GM23338 (cell line): ENCODE results near the gene MLPH. TPM values are rescaled to one million over a fixed set of nuclear protein-coding genes. Genes with fewer than 3 reads are reported as not detected.

Experiments used
- ATAC-seq: fragments of 200-7000 bp; cut with Tn5 transposase; 3 replicates; pipeline ENCODE4 v1.9.1; 2020
- DNase-seq: peaks from one replicate; pipeline ENCODE4 v3.0.0-alpha.2; 2015; ENCODE audit warnings: low spot score
- H2AFZ ChIP-seq: fragments of 200-600 bp; sonication (generic); 2 replicates; pipeline ENCODE4 v1.8.0; 2016; ENCODE audit warnings: antibody characterized with exemption, mild to moderate bottlenecking, moderate library complexity
- H3F3A ChIP-seq: fragments of 200-600 bp; sonication (generic); replicated peaks from 2 replicates; pipeline ENCODE4 v1.8.0; 2017; ENCODE audit warnings: antibody characterized with exemption, mixed run types, low read depth
- H3K27ac ChIP-seq: fragments of 200-600 bp; sonication (generic); 2 replicates; pipeline ENCODE4 v1.6.1; 2016; ENCODE audit warnings: low read depth
- H3K27me3 ChIP-seq: fragments of 200-600 bp; sonication (generic); 2 replicates; pipeline ENCODE4 v1.8.0; 2016; ENCODE audit warnings: mild to moderate bottlenecking, mixed run types, moderate library complexity; ENCODE audit not compliant: insufficient read depth
- H3K36me3 ChIP-seq: fragments of 200-600 bp; sonication (generic); 2 replicates; pipeline ENCODE4 v1.8.0; 2016; ENCODE audit warnings: mild to moderate bottlenecking; ENCODE audit not compliant: insufficient read depth
- H3K4me1 ChIP-seq: fragments of 200-600 bp; sonication (generic); 2 replicates; pipeline ENCODE4 v1.8.0; 2016; ENCODE audit warnings: mild to moderate bottlenecking, moderate library complexity; ENCODE audit not compliant: insufficient read depth
- H3K4me2 ChIP-seq: fragments of 200-600 bp; sonication (generic); 2 replicates; pipeline ENCODE4 v1.7.1; 2017; ENCODE audit warnings: mixed run types
- H3K4me3 ChIP-seq: fragments of 200-600 bp; sonication (generic); 2 replicates; pipeline ENCODE4 v1.6.1; 2016; ENCODE audit warnings: mixed run types
- H3K79me2 ChIP-seq: fragments of 200-600 bp; sonication (generic); replicated peaks from 2 replicates; pipeline ENCODE4 v1.8.0; 2017; ENCODE audit warnings: mild to moderate bottlenecking; ENCODE audit not compliant: insufficient read depth
- H3K9me2 ChIP-seq: fragments of 200-600 bp; sonication (generic); 2 replicates; pipeline ENCODE4 v1.8.0; 2017; ENCODE audit not compliant: insufficient read depth
- H4K20me1 ChIP-seq: fragments of 200-600 bp; sonication (generic); replicated peaks from 2 replicates; pipeline ENCODE4 v1.8.0; 2017; ENCODE audit warnings: mild to moderate bottlenecking; ENCODE audit not compliant: insufficient read depth
- H3K27ac Mint-ChIP-seq: 2 replicates; pipeline ENCODE4 v1.8.0; 2020; ENCODE audit warnings: inconsistent platforms, mild to moderate bottlenecking, moderate library complexity, mixed read lengths
- H3K27me3 Mint-ChIP-seq: 3 replicates; pipeline ENCODE4 v1.8.0; 2022; ENCODE audit warnings: low read depth, mild to moderate bottlenecking, moderate library complexity, mixed read lengths, inconsistent platforms; ENCODE audit not compliant: insufficient read depth, poor library complexity
- H3K36me3 Mint-ChIP-seq: 3 replicates; pipeline ENCODE4 v1.8.0; 2021; ENCODE audit warnings: low read depth, mild to moderate bottlenecking, inconsistent platforms, moderate library complexity, mixed read lengths
- H3K4me1 Mint-ChIP-seq: 3 replicates; pipeline ENCODE4 v1.8.0; 2020; ENCODE audit warnings: mild to moderate bottlenecking, inconsistent platforms, mixed read lengths
- H3K4me3 Mint-ChIP-seq: 3 replicates; pipeline ENCODE4 v1.8.0; 2021; ENCODE audit warnings: moderate library complexity, mild to moderate bottlenecking, inconsistent platforms, mixed read lengths
- H3K9me3 Mint-ChIP-seq: 3 replicates; pipeline ENCODE4 v1.8.0; 2020; ENCODE audit warnings: moderate library complexity, mild to moderate bottlenecking, inconsistent platforms, mixed read lengths
- CREB1 ChIP-seq: fragments of 250-450 bp; sonication (Bioruptor Pico); IDR thresholded peaks from 2 replicates; pipeline ENCODE4 v1.5.0; 2020; ENCODE audit warnings: low read depth, mild to moderate bottlenecking, moderate library complexity
- EZH2 ChIP-seq: fragments of 200-600 bp; sonication (generic); IDR thresholded peaks from one replicate; pipeline ENCODE4 v1.8.0; 2017; ENCODE audit warnings: antibody characterized with exemption, mild to moderate bottlenecking, low read depth; ENCODE audit not compliant: unreplicated experiment
- EZH2phosphoT487 ChIP-seq: fragments of 200-600 bp; sonication (generic); IDR thresholded peaks from one replicate; pipeline ENCODE4 v1.8.1; 2018; ENCODE audit warnings: antibody characterized with exemption; ENCODE audit not compliant: unreplicated experiment
- JUNB ChIP-seq: IDR thresholded peaks from one replicate; pipeline ENCODE4 v1.6.1; 2016; ENCODE audit warnings: antibody characterized with exemption; ENCODE audit not compliant: unreplicated experiment
- NANOG ChIP-seq: IDR thresholded peaks from 2 replicates; pipeline ENCODE4 v1.6.1; 2016; ENCODE audit warnings: antibody characterized with exemption, borderline replicate concordance
- POLR2AphosphoS5 ChIP-seq: IDR thresholded peaks from 2 replicates; pipeline ENCODE4 v1.6.1; 2016; ENCODE audit warnings: antibody characterized with exemption, low read depth
- STAT1 ChIP-seq: IDR thresholded peaks from one replicate; pipeline ENCODE4 v1.6.1; 2016; ENCODE audit warnings: antibody characterized with exemption; ENCODE audit not compliant: unreplicated experiment
- ZNF114 ChIP-seq: fragments of 250-450 bp; sonication (Bioruptor Pico); IDR thresholded peaks from 2 replicates; pipeline ENCODE4 v1.5.0; 2020; ENCODE audit warnings: mild to moderate bottlenecking, moderate library complexity
- ZNF331 ChIP-seq: fragments of 250-450 bp; sonication (Bioruptor Pico); IDR thresholded peaks from 2 replicates; pipeline ENCODE4 v1.5.0; 2020; ENCODE audit warnings: low read depth, mild to moderate bottlenecking, moderate library complexity
- polyA plus RNA-seq: library from polyadenylated mRNA; unstranded; fragments of >200 nt; fragmentation: Nextera tagmentation; extraction: Ambion mirVana; gene quantifications from 2 replicates; pipeline ENCODE4 v1.2.1, GENCODE V29; 2016
- total RNA-seq: library from RNA; depleted of rRNA; stranded (reverse); fragments of >200 nt; shearing (Covaris generic); gene quantifications from 2 replicates; pipeline ENCODE4 v1.2.3, GENCODE V29; 2014
- TF ChIP-seq, protein P1 (sequence below): IDR thresholded peaks from 2 replicates; pipeline ENCODE4 v1.6.1; 2016; ENCODE audit warnings: antibody characterized with exemption
- TF ChIP-seq, protein P2 (sequence below), 2 experiments: fragments of 200-600 bp in 1 of 2; sonication (generic) in 1 of 2; conservative IDR thresholded peaks; 2 replicates each; pipeline versions ENCODE4 v1.5.1 to v1.6.1; 2016 to 2017; ENCODE audit warnings: antibody characterized with exemption in 2 of 2, low read depth in 2 of 2, mild to moderate bottlenecking in 2 of 2, moderate library complexity in 1 of 2
- TF ChIP-seq, protein P3 (sequence below): IDR thresholded peaks from one replicate; pipeline ENCODE4 v1.6.1; 2018; ENCODE audit warnings: antibody characterized with exemption; ENCODE audit not compliant: unreplicated experiment
- TF ChIP-seq, protein P4 (sequence below): fragments of 250-450 bp; sonication (Bioruptor Pico); IDR thresholded peaks from 2 replicates; pipeline ENCODE4 v1.5.0; 2020; ENCODE audit warnings: mild to moderate bottlenecking, moderate library complexity

MLPH gene
- total and polyA plus RNA-seq, 2 experiments from 2014 or later = 13.6 to 16.5 TPM

DNA sequence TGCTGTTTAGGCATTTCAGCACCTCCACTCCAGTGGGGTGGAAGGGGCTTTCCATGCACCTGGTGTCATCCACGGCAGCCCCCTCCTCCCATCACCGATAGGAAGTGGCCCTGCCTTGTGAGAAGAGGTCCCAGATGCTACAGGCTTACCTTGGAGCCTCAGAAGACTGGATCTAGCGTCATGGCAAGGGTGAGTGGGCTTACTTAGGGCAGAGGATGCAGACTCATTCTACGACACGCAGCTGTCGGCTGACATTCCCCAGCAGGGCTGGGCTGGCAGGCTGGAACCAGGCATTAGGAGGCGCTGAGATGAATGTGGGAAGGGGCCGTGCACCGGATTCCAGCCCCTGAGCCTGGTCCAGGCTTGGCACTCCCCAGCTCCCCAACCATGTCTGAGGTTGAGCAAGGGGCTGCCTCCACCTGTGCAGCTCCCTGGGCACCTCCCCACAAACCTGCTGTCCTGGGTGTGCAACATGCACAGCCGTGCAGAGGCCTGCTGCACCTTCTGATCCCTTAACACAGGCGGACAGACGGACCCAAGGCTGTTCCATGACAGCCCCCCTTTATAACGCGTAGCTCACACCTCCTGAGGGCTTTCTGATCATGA lies 77.6 kb downstream of the MLPH start:
- Histone ChIP-seq H2AFZ (no peak overlapping the region), H3K36me3 (no peaks in the 10 kb centered on the region), H3K27me3 (no peaks in the 10 kb centered on the region), H3F3A (no peaks in the 10 kb centered on the region), H3K79me2 (no peaks in the 10 kb centered on the region), H3K4me3 (no peak overlapping the region), H3K4me2 (no peak overlapping the region), H3K27ac (no peak overlapping the region), H3K9me2 (no peaks in the 10 kb centered on the region), H4K20me1 (no peaks in the 10 kb centered on the region), H3K4me1 (no peaks in the 10 kb centered on the region)
- Mint-ChIP-seq H3K4me3 (no peak overlapping the region), H3K27ac (no peak overlapping the region), H3K9me3 (no peaks in the 10 kb centered on the region; the same call in 2 of the 3 replicates), H3K27me3 (peaks cover 6% of the 10 kb centered on the region), H3K36me3 (no peaks in the 10 kb centered on the region), H3K4me1 (peaks cover 7% of the 10 kb centered on the region; the same call in 2 of the 3 replicates)
- ATAC-seq (no peak), DNase-seq (no peak)
- TF ChIP-seq NANOG (no peak), CREB1 (CRISPR knock-in tag) (no peak), EZH2 (no peak), ZNF114 (CRISPR knock-in tag) (no peak), EZH2phosphoT487 (no peak), STAT1 (no peak), ZNF331 (CRISPR knock-in tag) (no peak), POLR2AphosphoS5 (no peak), JUNB (no peak)
- TF ChIP-seq, protein P1, sequence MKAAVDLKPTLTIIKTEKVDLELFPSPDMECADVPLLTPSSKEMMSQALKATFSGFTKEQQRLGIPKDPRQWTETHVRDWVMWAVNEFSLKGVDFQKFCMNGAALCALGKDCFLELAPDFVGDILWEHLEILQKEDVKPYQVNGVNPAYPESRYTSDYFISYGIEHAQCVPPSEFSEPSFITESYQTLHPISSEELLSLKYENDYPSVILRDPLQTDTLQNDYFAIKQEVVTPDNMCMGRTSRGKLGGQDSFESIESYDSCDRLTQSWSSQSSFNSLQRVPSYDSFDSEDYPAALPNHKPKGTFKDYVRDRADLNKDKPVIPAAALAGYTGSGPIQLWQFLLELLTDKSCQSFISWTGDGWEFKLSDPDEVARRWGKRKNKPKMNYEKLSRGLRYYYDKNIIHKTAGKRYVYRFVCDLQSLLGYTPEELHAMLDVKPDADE = no peak
- TF ChIP-seq, protein P2, sequence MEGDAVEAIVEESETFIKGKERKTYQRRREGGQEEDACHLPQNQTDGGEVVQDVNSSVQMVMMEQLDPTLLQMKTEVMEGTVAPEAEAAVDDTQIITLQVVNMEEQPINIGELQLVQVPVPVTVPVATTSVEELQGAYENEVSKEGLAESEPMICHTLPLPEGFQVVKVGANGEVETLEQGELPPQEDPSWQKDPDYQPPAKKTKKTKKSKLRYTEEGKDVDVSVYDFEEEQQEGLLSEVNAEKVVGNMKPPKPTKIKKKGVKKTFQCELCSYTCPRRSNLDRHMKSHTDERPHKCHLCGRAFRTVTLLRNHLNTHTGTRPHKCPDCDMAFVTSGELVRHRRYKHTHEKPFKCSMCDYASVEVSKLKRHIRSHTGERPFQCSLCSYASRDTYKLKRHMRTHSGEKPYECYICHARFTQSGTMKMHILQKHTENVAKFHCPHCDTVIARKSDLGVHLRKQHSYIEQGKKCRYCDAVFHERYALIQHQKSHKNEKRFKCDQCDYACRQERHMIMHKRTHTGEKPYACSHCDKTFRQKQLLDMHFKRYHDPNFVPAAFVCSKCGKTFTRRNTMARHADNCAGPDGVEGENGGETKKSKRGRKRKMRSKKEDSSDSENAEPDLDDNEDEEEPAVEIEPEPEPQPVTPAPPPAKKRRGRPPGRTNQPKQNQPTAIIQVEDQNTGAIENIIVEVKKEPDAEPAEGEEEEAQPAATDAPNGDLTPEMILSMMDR (conservative IDR thresholded peaks at IDR 0.05; ENCODE audit: low read depth in 2 of 2) = no peak
- TF ChIP-seq, protein P3, sequence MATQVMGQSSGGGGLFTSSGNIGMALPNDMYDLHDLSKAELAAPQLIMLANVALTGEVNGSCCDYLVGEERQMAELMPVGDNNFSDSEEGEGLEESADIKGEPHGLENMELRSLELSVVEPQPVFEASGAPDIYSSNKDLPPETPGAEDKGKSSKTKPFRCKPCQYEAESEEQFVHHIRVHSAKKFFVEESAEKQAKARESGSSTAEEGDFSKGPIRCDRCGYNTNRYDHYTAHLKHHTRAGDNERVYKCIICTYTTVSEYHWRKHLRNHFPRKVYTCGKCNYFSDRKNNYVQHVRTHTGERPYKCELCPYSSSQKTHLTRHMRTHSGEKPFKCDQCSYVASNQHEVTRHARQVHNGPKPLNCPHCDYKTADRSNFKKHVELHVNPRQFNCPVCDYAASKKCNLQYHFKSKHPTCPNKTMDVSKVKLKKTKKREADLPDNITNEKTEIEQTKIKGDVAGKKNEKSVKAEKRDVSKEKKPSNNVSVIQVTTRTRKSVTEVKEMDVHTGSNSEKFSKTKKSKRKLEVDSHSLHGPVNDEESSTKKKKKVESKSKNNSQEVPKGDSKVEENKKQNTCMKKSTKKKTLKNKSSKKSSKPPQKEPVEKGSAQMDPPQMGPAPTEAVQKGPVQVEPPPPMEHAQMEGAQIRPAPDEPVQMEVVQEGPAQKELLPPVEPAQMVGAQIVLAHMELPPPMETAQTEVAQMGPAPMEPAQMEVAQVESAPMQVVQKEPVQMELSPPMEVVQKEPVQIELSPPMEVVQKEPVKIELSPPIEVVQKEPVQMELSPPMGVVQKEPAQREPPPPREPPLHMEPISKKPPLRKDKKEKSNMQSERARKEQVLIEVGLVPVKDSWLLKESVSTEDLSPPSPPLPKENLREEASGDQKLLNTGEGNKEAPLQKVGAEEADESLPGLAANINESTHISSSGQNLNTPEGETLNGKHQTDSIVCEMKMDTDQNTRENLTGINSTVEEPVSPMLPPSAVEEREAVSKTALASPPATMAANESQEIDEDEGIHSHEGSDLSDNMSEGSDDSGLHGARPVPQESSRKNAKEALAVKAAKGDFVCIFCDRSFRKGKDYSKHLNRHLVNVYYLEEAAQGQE = no peak
- TF ChIP-seq, protein P4, sequence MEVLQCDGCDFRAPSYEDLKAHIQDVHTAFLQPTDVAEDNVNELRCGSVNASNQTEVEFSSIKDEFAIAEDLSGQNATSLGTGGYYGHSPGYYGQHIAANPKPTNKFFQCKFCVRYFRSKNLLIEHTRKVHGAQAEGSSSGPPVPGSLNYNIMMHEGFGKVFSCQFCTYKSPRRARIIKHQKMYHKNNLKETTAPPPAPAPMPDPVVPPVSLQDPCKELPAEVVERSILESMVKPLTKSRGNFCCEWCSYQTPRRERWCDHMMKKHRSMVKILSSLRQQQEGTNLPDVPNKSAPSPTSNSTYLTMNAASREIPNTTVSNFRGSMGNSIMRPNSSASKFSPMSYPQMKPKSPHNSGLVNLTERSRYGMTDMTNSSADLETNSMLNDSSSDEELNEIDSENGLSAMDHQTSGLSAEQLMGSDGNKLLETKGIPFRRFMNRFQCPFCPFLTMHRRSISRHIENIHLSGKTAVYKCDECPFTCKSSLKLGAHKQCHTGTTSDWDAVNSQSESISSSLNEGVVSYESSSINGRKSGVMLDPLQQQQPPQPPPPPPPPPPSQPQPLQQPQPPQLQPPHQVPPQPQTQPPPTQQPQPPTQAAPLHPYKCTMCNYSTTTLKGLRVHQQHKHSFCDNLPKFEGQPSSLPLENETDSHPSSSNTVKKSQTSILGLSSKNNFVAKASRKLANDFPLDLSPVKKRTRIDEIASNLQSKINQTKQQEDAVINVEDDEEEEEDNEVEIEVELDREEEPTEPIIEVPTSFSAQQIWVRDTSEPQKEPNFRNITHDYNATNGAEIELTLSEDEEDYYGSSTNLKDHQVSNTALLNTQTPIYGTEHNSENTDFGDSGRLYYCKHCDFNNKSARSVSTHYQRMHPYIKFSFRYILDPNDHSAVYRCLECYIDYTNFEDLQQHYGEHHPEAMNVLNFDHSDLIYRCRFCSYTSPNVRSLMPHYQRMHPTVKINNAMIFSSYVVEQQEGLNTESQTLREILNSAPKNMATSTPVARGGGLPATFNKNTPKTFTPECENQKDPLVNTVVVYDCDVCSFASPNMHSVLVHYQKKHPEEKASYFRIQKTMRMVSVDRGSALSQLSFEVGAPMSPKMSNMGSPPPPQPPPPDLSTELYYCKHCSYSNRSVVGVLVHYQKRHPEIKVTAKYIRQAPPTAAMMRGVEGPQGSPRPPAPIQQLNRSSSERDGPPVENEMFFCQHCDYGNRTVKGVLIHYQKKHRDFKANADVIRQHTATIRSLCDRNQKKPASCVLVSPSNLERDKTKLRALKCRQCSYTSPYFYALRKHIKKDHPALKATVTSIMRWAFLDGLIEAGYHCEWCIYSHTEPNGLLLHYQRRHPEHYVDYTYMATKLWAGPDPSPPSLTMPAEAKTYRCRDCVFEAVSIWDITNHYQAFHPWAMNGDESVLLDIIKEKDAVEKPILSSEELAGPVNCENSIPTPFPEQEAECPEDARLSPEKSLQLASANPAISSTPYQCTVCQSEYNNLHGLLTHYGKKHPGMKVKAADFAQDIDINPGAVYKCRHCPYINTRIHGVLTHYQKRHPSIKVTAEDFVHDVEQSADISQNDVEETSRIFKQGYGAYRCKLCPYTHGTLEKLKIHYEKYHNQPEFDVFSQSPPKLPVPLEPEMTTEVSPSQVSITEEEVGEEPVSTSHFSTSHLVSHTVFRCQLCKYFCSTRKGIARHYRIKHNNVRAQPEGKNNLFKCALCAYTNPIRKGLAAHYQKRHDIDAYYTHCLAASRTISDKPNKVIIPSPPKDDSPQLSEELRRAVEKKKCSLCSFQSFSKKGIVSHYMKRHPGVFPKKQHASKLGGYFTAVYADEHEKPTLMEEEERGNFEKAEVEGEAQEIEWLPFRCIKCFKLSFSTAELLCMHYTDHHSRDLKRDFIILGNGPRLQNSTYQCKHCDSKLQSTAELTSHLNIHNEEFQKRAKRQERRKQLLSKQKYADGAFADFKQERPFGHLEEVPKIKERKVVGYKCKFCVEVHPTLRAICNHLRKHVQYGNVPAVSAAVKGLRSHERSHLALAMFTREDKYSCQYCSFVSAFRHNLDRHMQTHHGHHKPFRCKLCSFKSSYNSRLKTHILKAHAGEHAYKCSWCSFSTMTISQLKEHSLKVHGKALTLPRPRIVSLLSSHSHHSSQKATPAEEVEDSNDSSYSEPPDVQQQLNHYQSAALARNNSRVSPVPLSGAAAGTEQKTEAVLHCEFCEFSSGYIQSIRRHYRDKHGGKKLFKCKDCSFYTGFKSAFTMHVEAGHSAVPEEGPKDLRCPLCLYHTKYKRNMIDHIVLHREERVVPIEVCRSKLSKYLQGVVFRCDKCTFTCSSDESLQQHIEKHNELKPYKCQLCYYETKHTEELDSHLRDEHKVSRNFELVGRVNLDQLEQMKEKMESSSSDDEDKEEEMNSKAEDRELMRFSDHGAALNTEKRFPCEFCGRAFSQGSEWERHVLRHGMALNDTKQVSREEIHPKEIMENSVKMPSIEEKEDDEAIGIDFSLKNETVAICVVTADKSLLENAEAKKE (CRISPR knock-in tag) = no peak
